HCT116 (cell line): Measurements from ENCODE around the gene TMEM128. TPM values are rescaled to one million over a fixed set of nuclear protein-coding genes. Genes with fewer than 3 reads are reported as not detected.

Experiments
- ATAC-seq: fragments of 200-7000 bp; cut with Tn5 transposase; 2 replicates; pipeline ENCODE4 v1.9.1; 2020; ENCODE audit warnings: mild to moderate bottlenecking, moderate library complexity
- BruUV-seq: library from RNA; stranded (reverse); fragments of 400-500 nt; replicated peaks from 2 replicates; lab custom pipeline; 2021; lab: Mats Ljungman, UMichigan
- CTCF ChIA-PET: fragments of 300-600 bp; sonication (Branson Sonifier 250); formaldehyde crosslinking; loops from one replicate; lab custom pipeline; 2021; ENCODE audit warnings: antibody characterized with exemption; lab: Charles Lee
- POLR2A ChIA-PET: fragments of 300-600, 350-600 bp; sonication (Branson Sonifier 250); formaldehyde crosslinking; loops from one replicate; lab custom pipeline; 2021; ENCODE audit warnings: antibody characterized with exemption; lab: Charles Lee
- RAD21 ChIA-PET, 2 experiments: fragments of 300-600 bp; sonication (Branson Sonifier 250); formaldehyde crosslinking; loops; one replicate each; lab custom pipeline; 2023; ENCODE audit warnings: low total read pairs in 2 of 2; ENCODE audit not compliant: uncharacterized antibody in 2 of 2, unreplicated experiment in 2 of 2, low non-redundant PET in 1 of 2; lab: Charles Lee
- DNase-seq: peaks from one replicate; pipeline ENCODE4 v3.0.0-alpha.2; 2010; ENCODE audit warnings: low read depth, low spot score
- H2AFZ ChIP-seq: fragments of 200-600 bp; shearing (Covaris generic), sonication (generic); 2 replicates; pipeline ENCODE4 v1.6.1; 2017; ENCODE audit warnings: low read depth, mixed run types, mixed read lengths, antibody characterized with exemption, low read length; ENCODE audit not compliant: poor library complexity, severe bottlenecking
- H3K27ac ChIP-seq: 2 replicates; pipeline ENCODE4 v1.5.1; 2012; ENCODE audit warnings: low read depth, low read length
- H3K27me3 ChIP-seq: fragments of 200-600 bp; sonication (generic); 2 replicates; pipeline ENCODE4 v1.6.1; 2016; ENCODE audit warnings: mixed run types, low read length, mixed read lengths; ENCODE audit not compliant: insufficient read depth
- H3K36me3 ChIP-seq, 2 experiments: fragments of 200-500 bp in 1 of 2; fragments of 200-600 bp in 1 of 2; sonication (Bioruptor generic) in 1 of 2; sonication (generic) in 1 of 2; 2 replicates each; pipeline versions ENCODE4 v1.5.1 to v1.6.1; 2014 to 2016; ENCODE audit warnings: low read length in 2 of 2, inconsistent platforms in 1 of 2, mixed read lengths in 1 of 2, mixed run types in 1 of 2; ENCODE audit not compliant: insufficient read depth in 2 of 2, control insufficient read depth in 1 of 2
- H3K4me1 ChIP-seq, 2 experiments: fragments of 200-600 bp in 1 of 2; sonication (generic) in 1 of 2; 2 replicates each; pipeline versions ENCODE4 v1.5.1 to v1.6.1; 2012 to 2017; ENCODE audit warnings: low read length in 2 of 2, inconsistent platforms in 1 of 2, mild to moderate bottlenecking in 1 of 2, mixed read lengths in 1 of 2, mixed run types in 1 of 2, moderate library complexity in 1 of 2; ENCODE audit not compliant: insufficient read depth in 2 of 2, control insufficient read depth in 1 of 2
- H3K4me2 ChIP-seq: fragments of 200-600 bp; sonication (generic); 2 replicates; pipeline ENCODE4 v1.6.1; 2017; ENCODE audit warnings: mixed run types, low read length, mixed read lengths
- H3K4me3 ChIP-seq, 2 experiments: fragments of 200-600 bp in 1 of 2; sonication (generic) in 1 of 2; replicated peaks in 1 of 2; 2 replicates each; pipeline ENCODE4 v1.5.1; 2011 to 2016; ENCODE audit warnings: low read length in 2 of 2, control low read depth in 1 of 2, low read depth in 1 of 2, mild to moderate bottlenecking in 1 of 2, mixed read lengths in 1 of 2, mixed run types in 1 of 2
- H3K79me2 ChIP-seq: fragments of 200-600 bp; sonication (generic); 2 replicates; pipeline ENCODE4 v1.6.1; 2017; ENCODE audit warnings: mild to moderate bottlenecking, mixed run types, low read length, moderate library complexity, mixed read lengths; ENCODE audit not compliant: insufficient read depth
- H3K9ac ChIP-seq: fragments of 200-600 bp; sonication (generic); 2 replicates; pipeline ENCODE4 v1.6.1; 2016; ENCODE audit warnings: low read length, mixed read lengths
- H3K9me2 ChIP-seq: fragments of 200-600 bp; sonication (generic), shearing (Covaris generic); 2 replicates; pipeline ENCODE4 v1.6.1; 2017; ENCODE audit warnings: mixed run types, mild to moderate bottlenecking, moderate library complexity; ENCODE audit not compliant: insufficient read depth
- H3K9me3 ChIP-seq, 2 experiments: fragments of 200-500 bp in 1 of 2; fragments of 200-600 bp in 1 of 2; sonication (Bioruptor generic) in 1 of 2; sonication (generic) in 1 of 2; 2 replicates each; pipeline ENCODE4 v1.6.1; 2014 to 2017; ENCODE audit warnings: low read length in 2 of 2, mixed read lengths in 2 of 2, inconsistent platforms in 1 of 2, low read depth in 1 of 2, mild to moderate bottlenecking in 1 of 2, mixed run types in 1 of 2, moderate library complexity in 1 of 2; ENCODE audit not compliant: control insufficient read depth in 1 of 2, insufficient read depth in 1 of 2
- H4K20me1 ChIP-seq: fragments of 200-600 bp; sonication (generic), shearing (Covaris generic); 2 replicates; pipeline ENCODE4 v1.6.1; 2017; ENCODE audit warnings: mixed run types, mild to moderate bottlenecking, moderate library complexity; ENCODE audit not compliant: insufficient read depth
- CBX3 ChIP-seq: IDR thresholded peaks from 2 replicates; pipeline ENCODE4 v1.6.1; 2012; ENCODE audit warnings: low read depth
- CEBPB ChIP-seq: IDR thresholded peaks from 2 replicates; pipeline ENCODE4 v1.6.1; 2012; ENCODE audit warnings: low read depth
- ELF1 ChIP-seq: IDR thresholded peaks from 2 replicates; pipeline ENCODE4 v1.6.1; 2012; ENCODE audit warnings: low read depth, borderline replicate concordance
- FOSL1 ChIP-seq: IDR thresholded peaks from 2 replicates; pipeline ENCODE4 v1.6.1; 2012; ENCODE audit warnings: low read depth
- JUND ChIP-seq: IDR thresholded peaks from 2 replicates; pipeline ENCODE4 v1.6.1; 2012
- POLR2A ChIP-seq: IDR thresholded peaks from 2 replicates; pipeline ENCODE4 v1.7.0; 2011; ENCODE audit warnings: borderline replicate concordance; ENCODE audit not compliant: insufficient read depth, insufficient read length; ENCODE audit errors: extremely low read depth
- POLR2AphosphoS5 ChIP-seq: IDR thresholded peaks from 2 replicates; pipeline ENCODE4 v1.6.1; 2011; ENCODE audit warnings: mild to moderate bottlenecking, low read depth, low read length, moderate library complexity
- RAD21 ChIP-seq: IDR thresholded peaks from 2 replicates; pipeline ENCODE4 v1.6.1; 2012; ENCODE audit warnings: low read depth, mild to moderate bottlenecking
- SIN3A ChIP-seq: IDR thresholded peaks from 2 replicates; pipeline ENCODE4 v1.6.1; 2012; ENCODE audit warnings: low read depth
- SP1 ChIP-seq: IDR thresholded peaks from 2 replicates; pipeline ENCODE4 v1.6.1; 2012; ENCODE audit warnings: low read depth
- SRF ChIP-seq: IDR thresholded peaks from 2 replicates; pipeline ENCODE4 v1.6.1; 2012; ENCODE audit warnings: low read depth
- TCF7L2 ChIP-seq: IDR thresholded peaks from 2 replicates; pipeline ENCODE4 v1.7.0; 2011; ENCODE audit warnings: borderline replicate concordance, inconsistent platforms; ENCODE audit not compliant: insufficient read depth, insufficient read length; ENCODE audit errors: extremely low read depth
- ZFX ChIP-seq: fragments of 450-650 bp; IDR thresholded peaks from 2 replicates; pipeline ENCODE4 v1.6.1; 2017
- ZNF274 ChIP-seq: fragments of 200-500 bp; sonication (Bioruptor generic); IDR thresholded peaks from 2 replicates; pipeline ENCODE4 v1.6.1; 2014; ENCODE audit warnings: mild to moderate bottlenecking, low read depth, low read length, inconsistent platforms
- intact Hi-C: fragments of 100-400 bp; cut with micrococcal nuclease; formaldehyde crosslinking; loops from 2 replicates; pipeline ENCODE4 v1.10.0; 2022
- total RNA-seq: library from RNA; stranded (reverse); gene quantifications from one replicate; pipeline ENCODE4 v1.2.1, GENCODE V29; 2021; ENCODE audit not compliant: unreplicated experiment
- TF ChIP-seq, protein P1 (sequence below): IDR thresholded peaks from 2 replicates; pipeline ENCODE4 v1.6.1; 2012; ENCODE audit warnings: low read depth
- TF ChIP-seq, protein P2 (sequence below): IDR thresholded peaks from 2 replicates; pipeline ENCODE4 v1.6.1; 2012
- TF ChIP-seq, protein P3 (sequence below), 3 experiments: fragments of 200-600 bp in 1 of 3; sonication (generic) in 1 of 3; IDR thresholded peaks in 2 of 3; conservative IDR thresholded peaks in 1 of 3; 2 replicates each; pipeline ENCODE4 v1.5.1; 2012 to 2017; ENCODE audit warnings: low read depth in 2 of 3, low read length in 2 of 3, antibody characterized with exemption in 1 of 3, borderline replicate concordance in 1 of 3, control low read depth in 1 of 3, mild to moderate bottlenecking in 1 of 3, mixed read lengths in 1 of 3, mixed run types in 1 of 3, moderate library complexity in 1 of 3; ENCODE audit not compliant: insufficient read depth in 1 of 3

The TMEM128 gene
- total RNA-seq, 1 experiment from 2014 or later = 19.5 TPM

DNA sequence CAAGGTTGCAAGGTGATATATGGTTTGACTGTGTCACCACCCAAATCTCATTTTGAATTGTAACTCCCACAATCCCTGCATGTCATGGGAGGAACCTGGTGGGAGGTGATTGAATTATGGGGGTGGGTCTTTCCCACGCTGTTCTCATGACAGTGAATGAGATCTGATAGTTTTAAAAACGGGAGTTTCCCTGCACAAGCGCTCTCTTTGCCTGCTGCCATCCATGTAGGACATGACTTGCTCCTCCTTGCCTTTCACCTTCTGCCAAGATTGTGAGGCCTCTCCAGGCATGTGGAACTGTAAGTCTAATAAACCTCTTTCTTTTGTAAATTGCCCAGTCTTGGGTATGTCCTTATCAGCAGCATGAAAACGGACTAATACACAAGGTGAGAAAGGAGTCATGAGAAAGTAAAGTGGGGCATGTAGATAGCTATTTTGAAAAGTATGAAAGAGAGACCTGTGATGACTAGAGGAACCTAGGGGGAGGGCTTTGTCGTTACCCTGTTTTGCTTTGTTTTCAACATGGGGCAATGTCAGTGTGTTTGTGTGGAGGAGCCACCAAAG is 48.3 kb upstream of the TMEM128 start (continued):
- TF ChIP-seq, protein P1, sequence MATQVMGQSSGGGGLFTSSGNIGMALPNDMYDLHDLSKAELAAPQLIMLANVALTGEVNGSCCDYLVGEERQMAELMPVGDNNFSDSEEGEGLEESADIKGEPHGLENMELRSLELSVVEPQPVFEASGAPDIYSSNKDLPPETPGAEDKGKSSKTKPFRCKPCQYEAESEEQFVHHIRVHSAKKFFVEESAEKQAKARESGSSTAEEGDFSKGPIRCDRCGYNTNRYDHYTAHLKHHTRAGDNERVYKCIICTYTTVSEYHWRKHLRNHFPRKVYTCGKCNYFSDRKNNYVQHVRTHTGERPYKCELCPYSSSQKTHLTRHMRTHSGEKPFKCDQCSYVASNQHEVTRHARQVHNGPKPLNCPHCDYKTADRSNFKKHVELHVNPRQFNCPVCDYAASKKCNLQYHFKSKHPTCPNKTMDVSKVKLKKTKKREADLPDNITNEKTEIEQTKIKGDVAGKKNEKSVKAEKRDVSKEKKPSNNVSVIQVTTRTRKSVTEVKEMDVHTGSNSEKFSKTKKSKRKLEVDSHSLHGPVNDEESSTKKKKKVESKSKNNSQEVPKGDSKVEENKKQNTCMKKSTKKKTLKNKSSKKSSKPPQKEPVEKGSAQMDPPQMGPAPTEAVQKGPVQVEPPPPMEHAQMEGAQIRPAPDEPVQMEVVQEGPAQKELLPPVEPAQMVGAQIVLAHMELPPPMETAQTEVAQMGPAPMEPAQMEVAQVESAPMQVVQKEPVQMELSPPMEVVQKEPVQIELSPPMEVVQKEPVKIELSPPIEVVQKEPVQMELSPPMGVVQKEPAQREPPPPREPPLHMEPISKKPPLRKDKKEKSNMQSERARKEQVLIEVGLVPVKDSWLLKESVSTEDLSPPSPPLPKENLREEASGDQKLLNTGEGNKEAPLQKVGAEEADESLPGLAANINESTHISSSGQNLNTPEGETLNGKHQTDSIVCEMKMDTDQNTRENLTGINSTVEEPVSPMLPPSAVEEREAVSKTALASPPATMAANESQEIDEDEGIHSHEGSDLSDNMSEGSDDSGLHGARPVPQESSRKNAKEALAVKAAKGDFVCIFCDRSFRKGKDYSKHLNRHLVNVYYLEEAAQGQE = no peak
- TF ChIP-seq POLR2AphosphoS5 = no peak
- TF ChIP-seq ZNF274 = no peak

GRCh38 chr4:4293279-4293678 is 45.3 kb upstream of the TMEM128 start:
- H3K9me3 ChIP-seq = no peaks in the 10 kb centered on the region
- H3K27me3 ChIP-seq = no peaks in the 10 kb centered on the region
- H3K27ac ChIP-seq = no peak overlapping the region
- peaks cover 3 to 14% of the 10 kb centered on the region in 2 experiments; a peak in 3 of 4 replicates for H3K4me1 ChIP-seq
- no TSS peak for BruUV-seq
- H3K36me3 ChIP-seq = no peaks in the 10 kb centered on the region; a peak in 1 of 4 replicates
- H4K20me1 ChIP-seq = no peaks in the 10 kb centered on the region
- H3K79me2 ChIP-seq = peaks cover 38% of the 10 kb centered on the region
- intact Hi-C loops = no loop called here
- DNase-seq (no peak), ATAC-seq (no peak)
- POLR2A ChIA-PET = no interaction called here
- CTCF ChIA-PET = no interaction called here
- no peak overlapping the region for H3K9ac ChIP-seq
- RAD21 ChIA-PET = no interaction called here
- no peak overlapping the region for H3K4me2 ChIP-seq
- H2AFZ ChIP-seq = no peak overlapping the region
- no peak overlapping the region for H3K4me3 ChIP-seq
- no peaks in the 10 kb centered on the region for H3K9me2 ChIP-seq
- no peak for TF ChIP-seq POLR2A
- no peak for TF ChIP-seq CEBPB
- TF ChIP-seq FOSL1 = no peak
- no peak for TF ChIP-seq ZFX
- TF ChIP-seq CBX3 = no peak
- no peak for TF ChIP-seq RAD21
- TF ChIP-seq JUND = no peak
- no peak for TF ChIP-seq TCF7L2
- no peak for TF ChIP-seq SRF
- TF ChIP-seq, protein P2, sequence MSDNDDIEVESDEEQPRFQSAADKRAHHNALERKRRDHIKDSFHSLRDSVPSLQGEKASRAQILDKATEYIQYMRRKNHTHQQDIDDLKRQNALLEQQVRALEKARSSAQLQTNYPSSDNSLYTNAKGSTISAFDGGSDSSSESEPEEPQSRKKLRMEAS = no peak
- TF ChIP-seq, protein P1 = no peak
- no peak for TF ChIP-seq SIN3A
- no peak for TF ChIP-seq ELF1
- no peak for TF ChIP-seq ZNF274
- TF ChIP-seq, protein P3, sequence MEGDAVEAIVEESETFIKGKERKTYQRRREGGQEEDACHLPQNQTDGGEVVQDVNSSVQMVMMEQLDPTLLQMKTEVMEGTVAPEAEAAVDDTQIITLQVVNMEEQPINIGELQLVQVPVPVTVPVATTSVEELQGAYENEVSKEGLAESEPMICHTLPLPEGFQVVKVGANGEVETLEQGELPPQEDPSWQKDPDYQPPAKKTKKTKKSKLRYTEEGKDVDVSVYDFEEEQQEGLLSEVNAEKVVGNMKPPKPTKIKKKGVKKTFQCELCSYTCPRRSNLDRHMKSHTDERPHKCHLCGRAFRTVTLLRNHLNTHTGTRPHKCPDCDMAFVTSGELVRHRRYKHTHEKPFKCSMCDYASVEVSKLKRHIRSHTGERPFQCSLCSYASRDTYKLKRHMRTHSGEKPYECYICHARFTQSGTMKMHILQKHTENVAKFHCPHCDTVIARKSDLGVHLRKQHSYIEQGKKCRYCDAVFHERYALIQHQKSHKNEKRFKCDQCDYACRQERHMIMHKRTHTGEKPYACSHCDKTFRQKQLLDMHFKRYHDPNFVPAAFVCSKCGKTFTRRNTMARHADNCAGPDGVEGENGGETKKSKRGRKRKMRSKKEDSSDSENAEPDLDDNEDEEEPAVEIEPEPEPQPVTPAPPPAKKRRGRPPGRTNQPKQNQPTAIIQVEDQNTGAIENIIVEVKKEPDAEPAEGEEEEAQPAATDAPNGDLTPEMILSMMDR (IDR thresholded peaks at IDR 0.05 in 2 of 3, conservative IDR thresholded peaks at IDR 0.05 in 1 of 3; ENCODE audit: borderline replicate concordance in 1 of 3, insufficient read depth in 1 of 3, low read depth in 2 of 3, low read length in 2 of 3) = no peak
- no peak for TF ChIP-seq SP1
